HG02642 (cell line): ENCODE measurements around the gene PDF.
A peak's percentile ranks its signal among the peaks of the same experiment; 100 is the strongest.
"Not testable (repeated sequence)": the region's sequence is repeated elsewhere in the genome, so short reads cannot be mapped to it uniquely, and the experiment has no call there.

Source experiments
- ATAC-seq: cut with Tn5 transposase; IDR thresholded peaks from one replicate; pipeline ENCODE4 v1.9.1; 2021; ENCODE audit warnings: mild to moderate bottlenecking; ENCODE audit not compliant: unreplicated experiment, poor library complexity

Gene PDF

GRCh38 chr16:69330286-69331109 lies at the start of gene PDF:
Gene PDF, minus strand, starts transcription at chr16:69330588. Its CDS starts 18 bp downstream, at chr16:69330570.
- peak; percentile 93 for ATAC-seq

GRCh38 chr16:69378760-69379159 lies 48.4 kb upstream of the PDF start:
- ATAC-seq = no peak

GRCh38 chr16:69378036-69378435 lies 47.6 kb upstream of the PDF start:
- no peak for ATAC-seq

GRCh38 chr16:69376393-69377059 lies 46.1 kb upstream of the PDF start:
- no peak for ATAC-seq

DNA sequence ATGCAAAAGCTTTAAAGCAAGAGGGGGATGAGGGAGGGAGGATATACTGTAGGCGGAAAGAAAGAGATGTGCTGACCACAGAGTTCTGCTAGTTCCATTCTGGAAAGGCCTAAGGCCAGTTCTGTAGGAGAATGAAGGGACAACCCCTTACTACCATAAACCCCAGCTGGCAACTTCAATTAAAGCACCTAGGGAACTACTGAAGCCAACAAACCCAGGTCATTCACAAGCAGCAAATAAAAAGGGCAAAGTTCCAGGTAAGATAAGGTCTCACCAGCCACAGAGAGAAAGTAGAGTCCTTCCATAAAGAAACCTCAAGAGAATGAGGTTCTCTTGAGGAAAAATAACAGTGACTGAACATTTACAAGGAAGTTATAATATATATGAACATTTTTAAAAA lies 42.6 kb upstream of the PDF start:
- no peak for ATAC-seq

DNA sequence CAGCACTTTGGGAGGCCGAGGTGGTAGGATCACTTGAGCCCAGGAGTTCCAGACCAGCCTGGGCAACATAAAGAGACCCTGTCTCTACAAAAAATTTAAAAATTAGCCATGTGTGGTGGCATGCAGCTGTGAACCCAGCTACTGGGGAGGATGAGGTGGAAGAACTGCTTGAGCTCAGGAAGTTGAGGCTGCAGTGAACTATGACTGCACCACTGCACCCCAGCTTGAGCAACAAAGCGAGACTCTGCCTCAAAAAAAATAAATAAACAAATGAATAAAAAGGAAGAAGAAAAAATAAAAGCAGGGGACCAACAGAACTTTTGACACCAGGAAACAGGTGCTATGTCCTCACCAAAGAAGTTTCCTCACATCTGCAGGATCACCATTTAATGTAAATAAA lies 41.2 kb upstream of the PDF start:
- ATAC-seq = no peak

- no peak for ATAC-seq
Measured at GRCh38 chr16:69368866-69369265, 38.5 kb upstream of the PDF start.

DNA sequence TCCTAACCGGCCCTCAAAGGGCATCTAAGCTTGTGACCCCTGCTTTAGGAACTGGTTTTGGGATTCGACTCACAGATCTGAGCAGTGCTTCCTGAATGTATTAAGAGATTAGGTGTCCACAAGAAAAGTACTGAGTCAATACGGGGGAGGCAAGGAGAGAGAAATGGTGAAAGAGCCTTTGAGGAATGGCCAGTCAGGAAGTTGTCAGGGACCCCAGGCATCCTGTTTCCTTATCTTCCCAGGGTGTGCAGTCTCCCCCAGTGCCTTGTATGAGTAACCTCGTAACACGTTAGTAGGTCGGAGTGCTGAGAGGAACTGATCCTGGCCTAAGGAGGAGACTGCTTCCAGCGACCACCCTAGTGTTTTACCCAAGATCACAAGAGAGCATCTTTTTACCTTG lies 37.6 kb upstream of the PDF start:
- no peak for ATAC-seq

- ATAC-seq = no peak
Measured at GRCh38 chr16:69366431-69366830, 36.0 kb upstream of the PDF start.

- ATAC-seq = no peak
Measured at GRCh38 chr16:69365901-69366300, 35.5 kb upstream of the PDF start.

- no peak for ATAC-seq
Measured at GRCh38 chr16:69364088-69364487, 33.7 kb upstream of the PDF start.

DNA sequence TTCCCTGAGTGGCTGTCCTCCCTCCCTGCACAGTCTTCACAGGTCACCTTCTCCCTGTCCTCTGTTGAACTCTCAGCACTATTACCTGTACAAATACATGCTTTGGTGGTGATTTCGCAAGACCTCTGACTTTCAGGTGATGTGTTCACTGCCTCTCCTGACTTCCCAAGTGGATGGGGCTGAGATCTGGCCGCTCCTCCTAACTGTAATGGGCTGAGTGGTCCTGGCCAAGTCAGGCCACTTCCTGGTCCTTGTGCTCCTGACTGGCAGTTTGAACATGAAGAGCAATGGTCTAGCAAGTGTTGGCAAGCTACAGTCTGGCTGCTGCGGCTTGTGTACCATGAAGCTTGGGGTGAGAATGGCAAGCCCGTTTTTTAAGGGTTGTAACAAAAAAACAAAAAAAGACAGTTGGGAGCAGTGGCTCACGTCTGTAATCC lies 32.9 kb upstream of the PDF start:
- no peak for ATAC-seq

- ATAC-seq = not testable (repeated sequence)
Measured at GRCh38 chr16:69360070-69360469, 29.7 kb upstream of the PDF start.

- ATAC-seq = no peak
Measured at GRCh38 chr16:69351309-69352027, 21.1 kb upstream of the PDF start, which contains the start of gene TMED6. Gene TMED6, minus strand, starts transcription at chr16:69351786. Its CDS starts 33 bp downstream, at chr16:69351753.

- ATAC-seq = no peak
Measured at GRCh38 chr16:69350536-69351133, 20.2 kb upstream of the PDF start.

GRCh38 chr16:69349536-69349935 lies 19.1 kb upstream of the PDF start:
- ATAC-seq = no peak

GRCh38 chr16:69348222-69348621 lies 17.8 kb upstream of the PDF start:
- no peak for ATAC-seq

GRCh38 chr16:69346683-69347082 lies 16.3 kb upstream of the PDF start:
- ATAC-seq = no peak

DNA sequence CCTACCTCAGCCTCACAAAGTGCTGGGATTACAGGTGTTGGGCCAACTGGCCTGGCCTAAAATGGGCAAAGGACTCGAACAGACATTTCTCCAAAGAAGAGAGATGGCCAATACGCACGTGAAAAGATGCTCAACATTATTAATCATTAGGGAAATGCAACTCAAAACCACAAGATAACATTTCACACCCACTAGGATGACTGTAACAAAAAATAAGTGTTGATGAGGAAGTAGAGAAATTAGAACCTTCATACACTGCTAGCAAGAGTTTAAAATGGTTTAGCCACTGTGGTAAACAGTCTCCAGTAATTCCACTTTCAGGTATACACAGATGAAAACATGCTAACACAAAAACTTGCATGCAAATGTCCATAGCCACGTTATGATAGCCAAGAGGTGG lies 15.5 kb upstream of the PDF start:
- ATAC-seq = no peak

- ATAC-seq = no peak
Measured at GRCh38 chr16:69344171-69344570, 13.8 kb upstream of the PDF start.
